H1 (cell line): ENCODE results near the gene MOB3B. TPM values are rescaled to one million over a fixed set of nuclear protein-coding genes. Genes with fewer than 3 reads are reported as not detected.

Source experiments
- EGR1 ChIP-seq: IDR thresholded peaks from 2 replicates; pipeline ENCODE4 v1.6.1; 2011; ENCODE audit warnings: low read depth, low read length, borderline replicate concordance
- PHF8 ChIP-seq: fragments of 200-600 bp; sonication (generic); conservative IDR thresholded peaks from 2 replicates; pipeline ENCODE4 v1.7.1; 2012; ENCODE audit warnings: low read depth, mild to moderate bottlenecking, inconsistent platforms, low read length, moderate library complexity
- polyA plus RNA-seq, 7 experiments: library from polyadenylated mRNA; depleted of rRNA in 3 of 7; stranded (reverse) in 5 of 7; unstranded in 2 of 7; fragments of >200 nt in 5 of 7; fragments of 200-250 nt in 2 of 7; gene quantifications; 1 replicate in 5 of 7; 2 replicates in 1 of 7; 4 replicates in 1 of 7; pipeline versions ENCODE4 v1.2.1 to v1.2.3, GENCODE V29; 2011 to 2013; ENCODE audit warnings: missing spikeins in 2 of 7, mixed read lengths in 2 of 7
- total RNA-seq: library from RNA; stranded (reverse); fragmentation: NEBNext Ultra II Directional; extraction: Animal tissue kit (Norgen Biotek cat#: 25700); gene quantifications from 2 replicates; pipeline ENCODE4 v1.2.1, GENCODE V29; 2021
- TF ChIP-seq, protein P1 (sequence below): IDR thresholded peaks from 2 replicates; pipeline ENCODE4 v1.6.1; 2012; ENCODE audit warnings: low read length, inconsistent platforms

MOB3B gene
- total and polyA plus RNA-seq, 2 of the 8 experiments (the other 6 are each of a cell fraction or from before 2014, with no cell fraction given), result 12.7 to 16.1 TPM

DNA sequence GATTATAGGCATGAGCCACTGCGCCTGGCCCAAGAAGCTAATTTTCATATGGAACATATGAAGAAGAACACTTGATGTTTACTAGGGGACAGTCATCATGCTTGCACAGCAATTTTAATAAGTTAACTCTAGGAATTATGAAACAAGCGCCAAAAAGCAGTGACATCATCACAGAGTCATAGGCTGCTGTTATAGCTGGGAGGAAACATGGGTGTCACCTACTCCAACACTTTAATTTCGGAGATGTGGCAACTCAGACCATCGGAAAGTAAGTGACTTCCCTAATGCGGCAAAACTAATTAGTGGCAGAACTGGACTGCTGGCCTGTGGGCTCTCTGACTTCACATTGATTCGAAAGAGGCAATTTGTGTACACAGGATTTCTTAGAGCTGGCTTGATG lies 194.5 kb downstream of the MOB3B start (continued):
- TF ChIP-seq, protein P1, sequence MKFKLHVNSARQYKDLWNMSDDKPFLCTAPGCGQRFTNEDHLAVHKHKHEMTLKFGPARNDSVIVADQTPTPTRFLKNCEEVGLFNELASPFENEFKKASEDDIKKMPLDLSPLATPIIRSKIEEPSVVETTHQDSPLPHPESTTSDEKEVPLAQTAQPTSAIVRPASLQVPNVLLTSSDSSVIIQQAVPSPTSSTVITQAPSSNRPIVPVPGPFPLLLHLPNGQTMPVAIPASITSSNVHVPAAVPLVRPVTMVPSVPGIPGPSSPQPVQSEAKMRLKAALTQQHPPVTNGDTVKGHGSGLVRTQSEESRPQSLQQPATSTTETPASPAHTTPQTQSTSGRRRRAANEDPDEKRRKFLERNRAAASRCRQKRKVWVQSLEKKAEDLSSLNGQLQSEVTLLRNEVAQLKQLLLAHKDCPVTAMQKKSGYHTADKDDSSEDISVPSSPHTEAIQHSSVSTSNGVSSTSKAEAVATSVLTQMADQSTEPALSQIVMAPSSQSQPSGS, result no peak
- TF ChIP-seq EGR1, result no peak
- TF ChIP-seq PHF8, result no peak
